IMR-90 (cell line): ENCODE data around the gene TNIP2. TPM values are rescaled to one million over a fixed set of nuclear protein-coding genes. Genes with fewer than 3 reads are reported as not detected.

ENCODE experiments used
- ATAC-seq: fragments of 200-7000 bp; cut with Tn5 transposase; 2 replicates; pipeline ENCODE4 v1.9.1; 2020; ENCODE audit warnings: low read depth, mild to moderate bottlenecking, moderate library complexity
- BruUV-seq: library from RNA; stranded (reverse); fragments of 400-500 nt; replicated peaks from 2 replicates; lab custom pipeline; 2021; lab: Mats Ljungman, UMichigan
- CTCF ChIA-PET: fragments of 300-600 bp; formaldehyde crosslinking; extraction: SDS; loops from one replicate; lab custom pipeline; 2021; ENCODE audit warnings: antibody characterized with exemption; lab: Yijun Ruan, JAX
- POLR2A ChIA-PET: fragments of 300-600 bp; sonication (Branson Sonifier 250); formaldehyde crosslinking; loops from one replicate; lab custom pipeline; 2022; ENCODE audit warnings: antibody characterized with exemption; ENCODE audit not compliant: unreplicated experiment; lab: Charles Lee
- DNase-seq: peaks from one replicate; pipeline ENCODE4 v3.0.0; 2013
- H2AFZ ChIP-seq: replicated peaks from 2 replicates; pipeline ENCODE3; 2013; ENCODE audit warnings: low read length, mild to moderate bottlenecking; ENCODE audit not compliant: poor library complexity
- H2AK5ac ChIP-seq: 2 replicates; pipeline ENCODE4 v1.6.1; 2013; ENCODE audit warnings: low read depth, low read length, inconsistent platforms
- H2AK9ac ChIP-seq: replicated peaks from 2 replicates; pipeline ENCODE3; 2013; ENCODE audit warnings: mild to moderate bottlenecking, low read depth, low read length, moderate library complexity; ENCODE audit not compliant: poor library complexity
- H2BK120ac ChIP-seq: 2 replicates; pipeline ENCODE4 v1.6.1; 2013; ENCODE audit warnings: low read depth, low read length, inconsistent platforms
- H2BK15ac ChIP-seq: 3 replicates; pipeline ENCODE4 v1.6.1; 2013; ENCODE audit warnings: low read depth, low read length, inconsistent platforms
- H2BK20ac ChIP-seq: 2 replicates; pipeline ENCODE4 v1.6.1; 2013; ENCODE audit warnings: low read depth, mild to moderate bottlenecking, inconsistent platforms, low read length, moderate library complexity
- H2BK5ac ChIP-seq: 2 replicates; pipeline ENCODE4 v1.6.1; 2013; ENCODE audit warnings: mild to moderate bottlenecking, low read depth, low read length, inconsistent platforms; ENCODE audit not compliant: poor library complexity, severe bottlenecking
- H3K14ac ChIP-seq: replicated peaks from 2 replicates; pipeline ENCODE4 v1.6.1; 2013; ENCODE audit warnings: low read depth, low read length, inconsistent platforms
- H3K18ac ChIP-seq: 2 replicates; pipeline ENCODE4 v1.6.1; 2013; ENCODE audit warnings: low read depth, low read length, control low read depth
- H3K23ac ChIP-seq: 2 replicates; pipeline ENCODE4 v1.6.1; 2013; ENCODE audit warnings: low read depth, low read length, inconsistent platforms
- H3K27ac ChIP-seq: 2 replicates; pipeline ENCODE4 v1.5.1; 2013; ENCODE audit warnings: mild to moderate bottlenecking, control low read depth, low read length; ENCODE audit not compliant: insufficient read depth
- H3K27me3 ChIP-seq: 2 replicates; pipeline ENCODE4 v1.6.1; 2013; ENCODE audit warnings: low read length; ENCODE audit not compliant: control insufficient read depth, insufficient read depth
- H3K36me3 ChIP-seq: 2 replicates; pipeline ENCODE4 v1.6.1; 2013; ENCODE audit warnings: low read length, mixed read lengths; ENCODE audit not compliant: control insufficient read depth, insufficient read depth
- H3K4ac ChIP-seq: 2 replicates; pipeline ENCODE4 v1.6.1; 2013; ENCODE audit warnings: low read depth, low read length, inconsistent platforms
- H3K4me1 ChIP-seq: 2 replicates; pipeline ENCODE4 v1.6.1; 2013; ENCODE audit warnings: low read length, mixed read lengths; ENCODE audit not compliant: control insufficient read depth, insufficient read depth
- H3K4me2 ChIP-seq: 2 replicates; pipeline ENCODE4 v1.6.1; 2013; ENCODE audit warnings: low read depth, mild to moderate bottlenecking, control low read depth, low read length, moderate library complexity
- H3K4me3 ChIP-seq: 2 replicates; pipeline ENCODE4 v1.5.1; 2013; ENCODE audit warnings: low read depth, mild to moderate bottlenecking, control low read depth, low read length, moderate library complexity; ENCODE audit not compliant: insufficient read depth
- H3K56ac ChIP-seq: 2 replicates; pipeline ENCODE4 v1.6.1; 2013; ENCODE audit warnings: low read length, inconsistent platforms; ENCODE audit not compliant: insufficient read depth; ENCODE audit errors: extremely low read depth
- H3K79me1 ChIP-seq, 2 experiments: 2 replicates each; pipeline ENCODE4 v1.6.1; 2013; ENCODE audit warnings: low read length in 2 of 2, inconsistent platforms in 1 of 2, low read depth in 1 of 2
- H3K9ac ChIP-seq: 2 replicates; pipeline ENCODE4 v1.6.1; 2013; ENCODE audit warnings: low read depth, low read length, control low read depth
- H3K9me1 ChIP-seq: 2 replicates; pipeline ENCODE4 v1.6.1; 2013; ENCODE audit warnings: low read length, inconsistent platforms; ENCODE audit not compliant: insufficient read depth
- H3K9me3 ChIP-seq: 2 replicates; pipeline ENCODE4 v1.6.1; 2013; ENCODE audit warnings: low read length; ENCODE audit not compliant: control insufficient read depth, insufficient read depth
- H4K20me1 ChIP-seq: 2 replicates; pipeline ENCODE4 v1.6.1; 2013; ENCODE audit warnings: low read length, inconsistent platforms; ENCODE audit not compliant: insufficient read depth
- H4K5ac ChIP-seq: 2 replicates; pipeline ENCODE4 v1.6.1; 2013; ENCODE audit warnings: mild to moderate bottlenecking, low read depth, low read length, control low read depth
- H4K8ac ChIP-seq, 2 experiments: 2 replicates each; pipeline ENCODE4 v1.6.1; 2013; ENCODE audit warnings: low read depth in 2 of 2, low read length in 2 of 2, control low read depth in 1 of 2, inconsistent platforms in 1 of 2
- H4K91ac ChIP-seq: 2 replicates; pipeline ENCODE4 v1.6.1; 2013; ENCODE audit warnings: low read depth, low read length, inconsistent platforms; ENCODE audit not compliant: insufficient read depth
- BHLHE40 ChIP-seq: fragments of 150-350 bp; IDR thresholded peaks from 2 replicates; pipeline ENCODE4 v1.6.1; 2016; ENCODE audit warnings: mild to moderate bottlenecking, low read depth, low read length
- CHD1 ChIP-seq: IDR thresholded peaks from 2 replicates; pipeline ENCODE4 v1.6.1; 2012; ENCODE audit warnings: low read depth, low read length, improper control_type of control experiment
- MAZ ChIP-seq: IDR thresholded peaks from 2 replicates; pipeline ENCODE4 v1.6.1; 2012; ENCODE audit warnings: low read depth, mild to moderate bottlenecking, low read length, improper control_type of control experiment, moderate library complexity, borderline replicate concordance
- MXI1 ChIP-seq: IDR thresholded peaks from 2 replicates; pipeline ENCODE4 v1.6.1; 2012; ENCODE audit warnings: low read depth, mild to moderate bottlenecking, low read length, moderate library complexity, borderline replicate concordance
- POLR2A ChIP-seq: IDR thresholded peaks from 2 replicates; pipeline ENCODE4 v1.6.1; 2012; ENCODE audit warnings: mild to moderate bottlenecking, low read depth, low read length
- RAD21 ChIP-seq: IDR thresholded peaks from 2 replicates; pipeline ENCODE4 v1.6.1; 2012; ENCODE audit warnings: low read length, improper control_type of control experiment
- RCOR1 ChIP-seq: IDR thresholded peaks from 2 replicates; pipeline ENCODE4 v1.6.1; 2012; ENCODE audit warnings: mild to moderate bottlenecking, low read length, improper control_type of control experiment; ENCODE audit not compliant: insufficient replicate concordance
- SMC3 ChIP-seq: fragments of 150-350 bp; IDR thresholded peaks from 2 replicates; pipeline ENCODE4 v1.6.1; 2016; ENCODE audit warnings: low read depth, mild to moderate bottlenecking, antibody characterized with exemption, low read length, moderate library complexity
- WGBS, 2 experiments: methylation state at CpG; one replicate each; pipeline versions ENCODE4 v1.1.5 to v1.1.7; 2013; ENCODE audit warnings: missing lambda C conversion rate in 2 of 2; ENCODE audit not compliant: insufficient read length in 1 of 2; ENCODE audit errors: extremely low coverage in 2 of 2; 5-methylcytosine and 5-hydroxymethylcytosine counted together
- dilution Hi-C: fragments of 300-500 bp; cut with HindIII; formaldehyde crosslinking; loops from one replicate; pipeline ENCODE4 v1.14.3; 2018; ENCODE audit warnings: low sequenced_read_pairs; ENCODE audit not compliant: unreplicated experiment
- in situ Hi-C: fragments of 300-500 bp; cut with MboI; formaldehyde crosslinking; loops from 3 replicates; pipeline ENCODE4 v1.14.3; 2019; ENCODE audit warnings: low sequenced_read_pairs, inconsistent platforms, mixed read lengths
- intact Hi-C: fragments of 100-400 bp; cut with micrococcal nuclease; formaldehyde crosslinking; loops from 2 replicates; pipeline ENCODE4 v1.10.0; 2022
- polyA plus RNA-seq, 3 experiments: library from polyadenylated mRNA; depleted of rRNA; stranded (reverse); fragments of >200 nt; gene quantifications; 2 replicates each; pipeline ENCODE4 v1.2.3, GENCODE V29; 2012; ENCODE audit warnings: low replicate concordance in 1 of 3
- total RNA-seq: library from RNA; depleted of rRNA; stranded (reverse); fragments of >200 nt; gene quantifications from 2 replicates; pipeline ENCODE4 v1.2.3, GENCODE V29; 2012
- TF ChIP-seq, protein P1 (sequence below): fragments of 150-350 bp; IDR thresholded peaks from 2 replicates; pipeline ENCODE4 v1.6.1; 2017; ENCODE audit warnings: mild to moderate bottlenecking, antibody characterized with exemption, low read length, low read depth
- TF ChIP-seq, protein P2 (sequence below): fragments of 150-350 bp; IDR thresholded peaks from 2 replicates; pipeline ENCODE4 v1.6.1; 2016; ENCODE audit warnings: low read depth, mild to moderate bottlenecking, low read length, moderate library complexity, borderline replicate concordance

TNIP2 gene
- total and polyA plus RNA-seq, 2 of the 4 experiments (the other 2 are of a cell fraction), result 33.3 to 38.5 TPM

DNA sequence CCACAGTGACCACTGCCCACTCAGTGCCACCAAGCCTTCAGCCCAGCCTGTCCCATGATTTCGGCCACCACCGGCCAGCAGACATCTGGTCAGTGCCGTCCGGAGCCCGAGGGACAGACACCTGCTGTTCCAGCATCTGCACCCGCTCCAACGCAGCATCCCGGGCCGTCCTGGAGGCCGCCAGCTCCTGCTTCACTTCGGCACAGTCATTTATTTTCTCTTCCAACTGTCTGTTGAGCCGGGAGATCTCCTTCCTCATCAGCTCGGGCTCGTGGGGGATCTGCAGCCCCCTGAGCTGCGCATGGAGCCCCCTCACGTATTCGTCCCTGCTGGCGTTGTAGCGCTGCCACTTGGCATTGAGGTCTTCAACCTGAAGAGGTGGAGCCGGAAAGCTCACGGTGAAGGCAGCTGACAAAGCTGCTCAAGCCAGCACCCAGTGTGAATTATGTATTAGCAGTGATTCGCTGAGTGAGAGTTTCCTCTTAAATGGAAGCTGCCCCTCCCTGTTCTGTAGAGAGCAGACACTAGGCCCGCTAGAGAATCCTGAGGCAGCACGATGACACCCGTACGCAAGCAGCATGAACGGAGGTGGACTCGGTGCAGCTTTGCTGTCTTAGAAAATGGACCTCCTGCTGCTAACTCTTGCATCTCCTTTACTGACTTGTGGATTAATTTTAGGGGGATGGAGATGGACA, 11.4 kb downstream of the TNIP2 start:
- CTCF ChIA-PET, result no interaction called here
- ATAC-seq, result no peak
- WGBS, 2 experiments, result 99% methylated on average over 18 of the region's 28 CpGs; no CpG with 5 or more reads in 1 of the 2 experiments

More for the DNA sequence above, 11.4 kb downstream of the TNIP2 start:
- H3K14ac ChIP-seq, result no peak overlapping the region
- no peaks in the 10 kb centered on the region for H3K9me3 ChIP-seq
- no peaks in the 10 kb centered on the region for H3K27me3 ChIP-seq
- H2BK5ac ChIP-seq, result no peak overlapping the region
- H4K5ac ChIP-seq, result no peak overlapping the region
- no peak overlapping the region for H3K18ac ChIP-seq
- H3K56ac ChIP-seq, result no peak overlapping the region
- TF ChIP-seq, protein P1, sequence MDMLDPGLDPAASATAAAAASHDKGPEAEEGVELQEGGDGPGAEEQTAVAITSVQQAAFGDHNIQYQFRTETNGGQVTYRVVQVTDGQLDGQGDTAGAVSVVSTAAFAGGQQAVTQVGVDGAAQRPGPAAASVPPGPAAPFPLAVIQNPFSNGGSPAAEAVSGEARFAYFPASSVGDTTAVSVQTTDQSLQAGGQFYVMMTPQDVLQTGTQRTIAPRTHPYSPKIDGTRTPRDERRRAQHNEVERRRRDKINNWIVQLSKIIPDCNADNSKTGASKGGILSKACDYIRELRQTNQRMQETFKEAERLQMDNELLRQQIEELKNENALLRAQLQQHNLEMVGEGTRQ, result no peak
- no peak for TF ChIP-seq CHD1
- TF ChIP-seq SMC3, result no peak
- TF ChIP-seq RCOR1, result no peak
- no peak for TF ChIP-seq POLR2A
- TF ChIP-seq MXI1, result no peak
- TF ChIP-seq BHLHE40, result no peak
- no peak for TF ChIP-seq MAZ
- TF ChIP-seq, protein P2, sequence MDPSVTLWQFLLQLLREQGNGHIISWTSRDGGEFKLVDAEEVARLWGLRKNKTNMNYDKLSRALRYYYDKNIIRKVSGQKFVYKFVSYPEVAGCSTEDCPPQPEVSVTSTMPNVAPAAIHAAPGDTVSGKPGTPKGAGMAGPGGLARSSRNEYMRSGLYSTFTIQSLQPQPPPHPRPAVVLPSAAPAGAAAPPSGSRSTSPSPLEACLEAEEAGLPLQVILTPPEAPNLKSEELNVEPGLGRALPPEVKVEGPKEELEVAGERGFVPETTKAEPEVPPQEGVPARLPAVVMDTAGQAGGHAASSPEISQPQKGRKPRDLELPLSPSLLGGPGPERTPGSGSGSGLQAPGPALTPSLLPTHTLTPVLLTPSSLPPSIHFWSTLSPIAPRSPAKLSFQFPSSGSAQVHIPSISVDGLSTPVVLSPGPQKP, result no peak
- no peak for TF ChIP-seq RAD21
- no peak overlapping the region; the same call in 2 of the 3 replicates for H2BK15ac ChIP-seq
- in situ Hi-C loops, result no loop called here
- H3K4me2 ChIP-seq, result no peak overlapping the region
- H2AK9ac ChIP-seq, result no peak overlapping the region
- H3K4me3 ChIP-seq, result no peak overlapping the region
- dilution Hi-C loops, result no loop called here
- no peak overlapping the region for H4K8ac ChIP-seq
- no peak overlapping the region for H3K23ac ChIP-seq
- no TSS peak for BruUV-seq
- H3K4me1 ChIP-seq, result peaks cover 28% of the 10 kb centered on the region
- H3K27ac ChIP-seq, result no peak overlapping the region
- H2AK5ac ChIP-seq, result no peak overlapping the region
- no peak overlapping the region for H3K4ac ChIP-seq
- H3K9me1 ChIP-seq, result peaks cover 37% of the 10 kb centered on the region
- no peak for DNase-seq
- H3K9ac ChIP-seq, result no peak overlapping the region
- no peak overlapping the region for H4K91ac ChIP-seq
- H2BK20ac ChIP-seq, result no peak overlapping the region
- H3K36me3 ChIP-seq, result peaks cover 49% of the 10 kb centered on the region
- no peak overlapping the region for H2BK120ac ChIP-seq
- intact Hi-C loops, result no loop called here
- no peak overlapping the region for H2AFZ ChIP-seq
- peaks cover 21% of the 10 kb centered on the region for H4K20me1 ChIP-seq
- POLR2A ChIA-PET, result no interaction called here
- H3K79me1 ChIP-seq, result peaks cover 18 to 73% of the 10 kb centered on the region in 2 experiments; a peak in 3 of 4 replicates
